ENCODE data around the gene NPPB.

The NPPB gene

DNA sequence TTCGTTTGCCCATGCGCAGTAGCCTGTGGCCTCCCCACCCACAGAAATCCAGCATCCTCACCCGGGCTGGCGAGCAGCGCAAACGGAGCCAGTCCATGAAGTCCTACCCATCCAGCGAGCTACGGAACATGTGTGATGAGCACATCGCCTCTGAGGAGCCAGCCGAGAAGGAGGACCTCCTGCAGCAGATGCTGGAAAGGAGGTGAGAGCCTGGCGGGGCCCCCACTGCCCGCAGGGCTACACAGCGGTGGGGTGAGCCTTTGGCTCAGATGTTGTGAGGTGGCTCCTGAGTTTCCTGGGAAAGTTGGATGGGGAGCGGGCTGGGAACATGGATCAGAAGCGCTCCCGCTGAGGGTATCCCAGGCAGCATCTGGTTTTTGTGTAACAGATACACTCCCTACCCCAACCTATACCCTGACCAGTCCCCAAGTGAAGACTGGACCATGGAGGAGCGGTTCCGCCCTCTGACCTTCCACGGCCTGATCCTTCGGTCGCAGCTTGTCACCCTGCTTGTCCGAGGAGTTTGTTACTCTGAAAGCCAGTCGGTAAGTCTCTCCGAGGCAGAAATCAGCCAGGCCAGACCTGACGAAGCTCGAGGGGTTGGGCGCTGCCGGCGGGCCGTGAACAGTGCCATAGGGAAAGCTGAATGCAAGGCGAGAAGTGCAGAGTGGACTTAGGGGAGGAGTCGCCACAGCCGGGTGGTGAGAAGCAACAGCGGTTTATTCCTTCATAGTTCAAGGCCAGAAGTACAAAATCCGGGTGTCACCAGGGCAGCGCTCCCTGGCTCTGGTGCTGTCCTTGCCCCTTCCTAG is 21.6 kb downstream of the NPPB start:
- no peak for FAIRE-seq
- DNase-seq (ENCODE audit: insufficient read length, low spot score) = no peak

DNA sequence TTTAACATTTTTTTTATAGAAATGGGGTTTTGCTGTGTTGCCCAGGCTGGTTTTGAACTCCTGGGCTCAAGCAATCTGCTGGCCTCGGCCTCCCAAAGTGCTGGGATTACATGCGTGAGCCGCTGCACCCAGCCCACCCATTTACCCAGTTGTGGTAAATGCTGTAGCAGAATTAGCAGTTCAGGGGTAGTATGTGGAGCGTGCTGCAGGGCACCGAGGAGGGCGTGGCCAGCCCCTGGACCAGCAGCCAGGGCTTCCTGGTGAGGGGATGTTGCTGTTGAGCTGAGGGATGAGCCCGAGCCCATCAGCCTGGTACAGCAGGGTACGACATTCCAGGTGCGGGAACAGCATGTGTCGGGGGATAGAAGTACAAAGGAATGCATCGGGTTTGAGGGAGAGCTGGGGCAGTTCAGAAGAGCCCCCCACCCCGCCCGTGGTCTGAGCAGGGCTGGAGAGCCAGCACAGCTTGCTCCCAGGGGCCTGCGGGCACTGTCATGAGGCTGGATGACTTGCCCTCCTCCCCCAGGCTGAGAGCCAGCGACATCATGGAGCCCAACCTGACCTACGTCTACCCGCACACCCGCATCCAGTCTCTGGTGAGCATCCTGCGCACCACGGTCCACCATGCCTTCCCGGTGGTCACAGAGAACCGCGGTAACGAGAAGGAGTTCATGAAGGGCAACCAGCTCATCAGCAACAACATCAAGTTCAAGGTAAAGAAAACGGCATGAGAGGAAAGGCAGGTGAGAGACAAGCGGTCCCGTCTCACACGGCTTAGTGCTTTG is 23.1 kb downstream of the NPPB start:
- no peak for DNase-seq (ENCODE audit: insufficient read length, low spot score)
- no peak for FAIRE-seq

DNA sequence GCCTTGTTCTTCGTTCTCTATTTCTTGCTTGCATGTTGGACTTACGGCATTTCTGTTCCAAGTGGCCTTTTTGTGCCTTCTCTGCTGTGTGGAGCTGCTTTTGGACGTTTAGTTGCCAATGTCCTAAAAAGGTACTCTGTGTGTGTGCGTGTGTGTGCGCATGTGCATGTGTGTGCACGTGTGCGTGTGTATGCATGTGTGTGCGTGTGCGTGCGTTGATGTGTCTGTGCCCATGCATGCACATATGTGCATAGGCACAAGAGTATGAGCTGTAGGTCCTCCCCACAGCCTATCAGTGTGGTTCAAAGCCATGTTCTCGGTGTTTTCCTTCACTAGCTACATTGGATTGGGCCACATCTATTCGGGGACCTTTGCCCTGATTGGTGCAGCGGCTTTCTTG is 24.8 kb downstream of the NPPB start:
- DNase-seq (ENCODE audit: insufficient read length, low spot score) (no peak), FAIRE-seq (peak; percentile 69)

DNA sequence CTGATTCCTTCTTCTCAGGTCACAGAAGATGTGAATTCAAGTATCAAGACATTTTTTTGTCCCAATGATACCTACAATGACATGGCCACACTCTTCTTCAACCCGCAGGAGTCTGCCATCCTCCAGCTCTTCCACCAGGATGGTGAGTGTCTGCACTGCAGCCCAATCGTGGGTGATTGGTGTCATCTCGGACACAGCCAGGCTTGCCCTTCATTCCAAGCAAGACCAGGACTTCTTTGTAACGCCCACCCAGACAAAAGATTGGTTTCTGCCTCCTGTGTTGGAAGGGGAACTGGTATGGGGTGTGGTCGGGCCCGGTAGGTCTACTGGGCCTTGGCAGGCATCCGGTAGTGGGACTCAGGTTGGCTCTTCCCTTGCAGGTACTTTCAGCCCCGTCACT is 25.2 kb downstream of the NPPB start:
- DNase-seq (ENCODE audit: insufficient read length, low spot score) (no peak), FAIRE-seq (no peak)

DNA sequence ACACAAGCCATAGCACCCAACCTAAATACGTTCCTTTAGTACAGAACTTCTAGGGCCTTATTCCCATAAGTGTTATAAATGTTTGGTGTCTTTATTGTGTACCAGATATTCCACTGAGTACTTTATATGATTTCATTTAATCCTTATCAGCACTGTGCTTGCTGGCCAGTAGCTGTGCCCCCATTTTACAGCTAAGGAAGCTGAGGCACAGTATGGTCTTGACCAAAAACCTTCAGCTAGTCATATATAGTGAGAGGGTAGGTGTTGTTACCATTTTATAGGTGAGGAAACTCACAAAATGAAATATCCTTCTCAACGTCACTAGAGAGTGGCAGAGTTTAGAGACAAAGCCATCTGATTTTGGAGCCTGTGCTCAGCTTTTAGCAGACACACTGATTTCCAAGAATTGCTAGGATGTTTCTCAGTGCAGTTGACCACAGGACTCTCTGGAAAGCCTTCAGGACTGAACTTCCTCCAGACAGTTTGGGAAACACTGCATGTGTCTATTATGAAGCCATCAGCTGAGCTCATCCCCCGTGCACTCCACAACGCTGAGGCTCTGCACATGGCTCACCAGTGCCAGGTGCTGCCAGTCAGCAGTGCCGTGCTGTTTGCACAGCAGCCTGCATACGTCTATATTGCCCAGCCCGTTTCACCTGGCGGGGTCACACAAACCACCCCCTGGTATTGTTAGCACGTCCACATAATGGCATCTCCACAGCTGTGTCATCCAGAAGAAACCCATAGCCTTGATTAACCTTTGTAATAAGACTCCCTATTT is 26.6 kb downstream of the NPPB start:
- FAIRE-seq = no peak
- DNase-seq (ENCODE audit: insufficient read length, low spot score) = no peak

DNA sequence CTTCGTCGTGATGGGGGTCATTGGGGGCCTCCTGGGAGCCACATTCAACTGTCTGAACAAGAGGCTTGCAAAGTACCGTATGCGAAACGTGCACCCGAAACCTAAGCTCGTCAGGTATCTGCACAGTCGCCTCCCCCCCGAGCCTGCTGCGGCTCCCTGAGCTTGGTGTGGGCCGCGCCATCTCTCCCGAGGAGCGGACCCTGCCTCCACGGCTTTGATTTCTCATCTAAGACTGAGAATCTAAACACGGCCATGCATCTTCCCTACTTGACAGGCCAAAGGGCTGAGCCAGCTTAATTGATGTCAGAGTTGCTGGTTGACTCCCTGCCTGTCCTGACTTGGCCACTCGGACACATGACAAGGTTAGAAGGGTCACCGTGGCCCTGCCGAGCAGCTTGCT is 30.2 kb downstream of the NPPB start:
- no peak for DNase-seq (ENCODE audit: insufficient read length, low spot score)
- FAIRE-seq = no peak

DNA sequence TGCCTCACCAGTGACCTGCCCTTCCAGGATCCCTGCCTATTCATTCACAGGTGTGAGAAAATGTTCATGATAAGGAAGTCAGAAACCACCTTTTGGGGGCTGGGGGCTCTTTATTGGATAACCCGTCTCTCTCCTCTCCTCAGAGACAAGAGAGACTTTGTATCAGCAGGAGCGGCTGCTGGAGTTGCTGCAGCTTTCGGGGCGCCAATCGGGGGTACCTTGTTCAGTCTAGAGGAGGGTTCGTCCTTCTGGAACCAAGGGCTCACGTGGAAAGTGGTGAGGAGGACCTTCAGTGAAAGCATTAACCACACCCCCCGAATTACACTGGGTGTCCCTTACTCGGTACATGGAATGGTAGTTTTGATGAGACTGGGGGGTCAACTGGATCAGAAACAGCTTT is 31.8 kb downstream of the NPPB start:
- no peak for DNase-seq (ENCODE audit: insufficient read length, low spot score)
- FAIRE-seq = no peak

DNA sequence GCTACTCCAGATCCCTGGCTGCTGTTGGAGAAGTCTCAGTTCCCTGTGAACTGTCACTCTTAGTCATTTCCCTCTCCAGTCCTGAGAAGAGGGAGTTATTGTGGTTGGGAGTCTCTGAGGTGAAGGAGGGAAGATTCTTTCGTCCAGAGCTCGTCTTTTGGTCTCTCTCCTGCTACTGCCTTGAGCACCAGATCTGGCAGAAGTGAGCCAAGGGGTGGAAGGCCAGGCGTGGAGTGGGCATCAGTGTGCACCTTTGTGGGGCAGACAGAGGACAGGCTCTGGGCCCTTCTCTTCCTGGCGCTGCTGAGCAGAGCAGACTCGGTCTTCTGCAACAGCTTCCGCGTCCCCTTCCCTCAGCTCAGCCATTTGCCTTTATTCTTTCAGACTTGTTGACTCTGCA is 33.6 kb downstream of the NPPB start:
- DNase-seq (ENCODE audit: insufficient read length, low spot score) (no peak), FAIRE-seq (no peak)

DNA sequence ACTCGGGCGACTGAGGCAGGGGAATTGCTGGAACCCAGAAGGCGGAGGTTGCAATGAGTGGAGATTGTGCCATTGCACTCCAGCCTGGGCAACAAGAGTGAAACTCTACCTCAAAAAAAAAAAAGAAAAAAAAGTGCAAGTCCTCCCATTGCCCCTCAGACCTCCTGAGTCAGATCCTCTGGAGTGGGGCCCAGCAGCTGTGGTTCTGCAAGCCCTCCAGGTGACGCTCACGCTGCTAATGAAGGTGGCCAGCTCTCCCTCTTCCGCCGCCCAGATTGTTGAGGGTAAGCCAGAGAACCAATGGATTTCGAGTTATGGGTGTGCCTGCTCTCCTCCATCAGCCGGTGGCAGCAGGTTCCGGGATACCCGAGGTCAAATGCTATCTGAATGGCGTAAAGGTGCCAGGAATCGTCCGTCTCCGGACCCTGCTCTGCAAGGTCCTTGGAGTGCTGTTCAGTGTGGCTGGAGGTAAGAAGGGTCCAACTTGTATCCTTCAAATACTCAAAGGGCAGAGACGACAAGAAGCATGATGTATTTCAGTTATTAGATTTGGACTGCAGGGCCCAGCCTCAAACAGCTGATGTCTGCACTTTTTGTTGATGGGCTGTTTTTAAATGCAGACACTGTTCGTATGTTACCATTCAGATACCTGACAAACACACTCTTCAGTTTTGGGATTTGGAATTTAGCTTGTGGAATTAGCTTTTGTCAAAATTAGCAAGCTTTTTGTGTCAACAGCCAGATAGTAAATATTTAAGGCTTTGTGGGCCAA is 35.2 kb downstream of the NPPB start:
- DNase-seq (ENCODE audit: insufficient read length, low spot score) = no peak
- no peak for FAIRE-seq

DNA sequence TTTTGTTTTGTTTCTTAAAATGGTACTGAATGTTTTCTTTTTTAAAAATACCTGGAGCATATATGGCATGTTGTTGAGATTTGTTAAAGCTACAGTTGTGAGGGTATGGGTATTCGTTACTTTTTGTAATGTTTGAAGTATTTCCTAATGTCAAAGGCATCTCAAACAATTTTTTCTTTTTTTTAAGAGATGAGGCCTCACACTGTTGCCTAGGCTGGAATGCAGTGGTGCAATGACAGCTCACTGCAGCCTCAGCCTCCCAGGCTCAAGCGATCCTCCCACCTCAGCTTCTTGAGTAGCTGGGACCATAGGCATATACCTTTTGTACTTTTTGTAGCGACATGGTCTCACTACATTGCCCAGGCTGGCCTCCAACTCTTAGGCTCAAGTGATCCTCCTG is 36.7 kb downstream of the NPPB start:
- DNase-seq (ENCODE audit: insufficient read length, low spot score) (no peak), FAIRE-seq (no peak)

DNA sequence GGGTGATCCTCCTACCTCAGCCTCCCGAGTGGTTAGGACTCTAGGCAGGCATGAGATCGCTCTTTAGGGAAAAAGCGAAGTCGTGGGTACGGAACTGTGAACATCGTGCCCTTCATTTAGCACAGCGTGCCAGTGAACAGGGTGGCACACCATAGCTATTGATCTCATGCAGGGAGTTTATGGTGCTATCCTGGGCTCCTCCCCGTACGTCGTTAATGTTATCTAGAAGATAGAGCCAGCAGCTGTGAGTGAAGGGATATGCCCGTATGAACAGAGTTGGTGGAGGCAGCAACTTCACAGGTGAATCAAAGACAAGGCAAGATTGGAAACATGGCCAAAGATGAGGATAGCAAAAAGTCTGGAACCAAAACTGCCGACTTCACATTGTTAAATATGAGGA is 41.6 kb downstream of the NPPB start:
- DNase-seq (ENCODE audit: insufficient read length, low spot score) (no peak), FAIRE-seq (no peak)

DNA sequence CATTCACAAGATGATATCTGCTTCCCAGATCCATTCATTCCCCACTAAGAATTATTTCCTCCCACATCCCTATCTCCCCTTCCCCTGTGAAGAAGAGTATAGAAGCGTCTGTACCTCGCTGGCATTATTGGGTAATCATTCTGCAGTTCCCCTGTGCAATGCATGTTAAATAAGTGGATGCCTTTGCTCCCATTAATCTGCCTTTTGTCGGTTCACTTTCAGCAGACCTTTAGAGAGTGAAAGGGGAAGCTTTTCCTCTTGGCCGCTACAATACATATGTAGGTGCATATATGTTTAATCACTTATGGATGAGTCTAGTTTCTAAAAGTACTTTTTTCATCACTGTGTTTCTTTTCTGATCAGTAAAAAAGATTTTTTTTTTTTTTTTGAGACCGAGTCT is 45.7 kb downstream of the NPPB start:
- FAIRE-seq (no peak), DNase-seq (ENCODE audit: insufficient read length, low spot score) (no peak)

All from HTR-8/SVneo (cell line).